ENCODE measurements around the gene AFF3.
"Not testable (repeated sequence)": the region's sequence is repeated elsewhere in the genome, so short reads cannot be mapped to it uniquely, and the experiment has no call there.

Gene AFF3

GRCh38 chr2:99754210-99754609 is 388.2 kb downstream of the AFF3 start:
- DNase-seq (ENCODE audit: insufficient read length, low spot score) (no peak), FAIRE-seq (peak; percentile 70)
- no peak for TF ChIP-seq POLR2A (IDR thresholded peaks at IDR 0.05; ENCODE audit: low read depth, low read length)

GRCh38 chr2:99753505-99753904 is 388.9 kb downstream of the AFF3 start:
- FAIRE-seq (no peak), DNase-seq (ENCODE audit: insufficient read length, low spot score) (no peak)
- no peak for TF ChIP-seq POLR2A (IDR thresholded peaks at IDR 0.05; ENCODE audit: low read depth, low read length)

GRCh38 chr2:99748344-99748743 is 394.0 kb downstream of the AFF3 start:
- FAIRE-seq (peak; percentile 82), DNase-seq (ENCODE audit: insufficient read length, low spot score) (no peak)
- TF ChIP-seq POLR2A (IDR thresholded peaks at IDR 0.05; ENCODE audit: low read depth, low read length): no peak

- TF ChIP-seq POLR2A (IDR thresholded peaks at IDR 0.05; ENCODE audit: low read depth, low read length): no peak
- DNase-seq (ENCODE audit: insufficient read length, low spot score) (no peak), FAIRE-seq (peak; percentile 11)
These were observed 394.5 kb downstream of the AFF3 start for GRCh38 chr2:99747842-99748241.

- no peak for DNase-seq (ENCODE audit: insufficient read length, low spot score)
- no peak for TF ChIP-seq POLR2A (IDR thresholded peaks at IDR 0.05; ENCODE audit: low read depth, low read length)
- no peak for FAIRE-seq
These were observed 399.2 kb downstream of the AFF3 start for GRCh38 chr2:99743146-99743545.

GRCh38 chr2:99737537-99737936 is 404.9 kb downstream of the AFF3 start:
- no peak for FAIRE-seq
- DNase-seq (ENCODE audit: insufficient read length, low spot score): no peak
- no peak for TF ChIP-seq POLR2A (IDR thresholded peaks at IDR 0.05; ENCODE audit: low read depth, low read length)

GRCh38 chr2:99735753-99736152 is 406.6 kb downstream of the AFF3 start:
- no peak for FAIRE-seq
- DNase-seq (ENCODE audit: insufficient read length, low spot score): no peak
- TF ChIP-seq POLR2A (IDR thresholded peaks at IDR 0.05; ENCODE audit: low read depth, low read length): no peak

GRCh38 chr2:99735314-99735713 is 407.1 kb downstream of the AFF3 start:
- DNase-seq (ENCODE audit: insufficient read length, low spot score); FAIRE-seq: not testable (repeated sequence)

GRCh38 chr2:99734236-99734635 is 408.2 kb downstream of the AFF3 start:
- TF ChIP-seq POLR2A (IDR thresholded peaks at IDR 0.05; ENCODE audit: low read depth, low read length): no peak
- DNase-seq (ENCODE audit: insufficient read length, low spot score): no peak
- no peak for FAIRE-seq

- no peak for TF ChIP-seq POLR2A (IDR thresholded peaks at IDR 0.05; ENCODE audit: low read depth, low read length)
- DNase-seq (ENCODE audit: insufficient read length, low spot score): no peak
- peak; percentile 73 for FAIRE-seq
These were observed 413.0 kb downstream of the AFF3 start for GRCh38 chr2:99729104-99730025.

- DNase-seq (ENCODE audit: insufficient read length, low spot score): no peak
- FAIRE-seq: no peak
- TF ChIP-seq POLR2A (IDR thresholded peaks at IDR 0.05; ENCODE audit: low read depth, low read length): no peak
These were observed 414.2 kb downstream of the AFF3 start for GRCh38 chr2:99728166-99728565.

GRCh38 chr2:99727199-99727598 is 415.2 kb downstream of the AFF3 start:
- no peak for FAIRE-seq
- TF ChIP-seq POLR2A (IDR thresholded peaks at IDR 0.05; ENCODE audit: low read depth, low read length): no peak
- DNase-seq (ENCODE audit: insufficient read length, low spot score): no peak

- TF ChIP-seq POLR2A (IDR thresholded peaks at IDR 0.05; ENCODE audit: low read depth, low read length): no peak
- FAIRE-seq: no peak
- DNase-seq (ENCODE audit: insufficient read length, low spot score): no peak
These were observed 415.7 kb downstream of the AFF3 start for GRCh38 chr2:99726691-99727090.

- DNase-seq (ENCODE audit: insufficient read length, low spot score) (no peak), FAIRE-seq (no peak)
- no peak for TF ChIP-seq POLR2A (IDR thresholded peaks at IDR 0.05; ENCODE audit: low read depth, low read length)
These were observed 416.6 kb downstream of the AFF3 start for GRCh38 chr2:99725820-99726219.

- TF ChIP-seq POLR2A (IDR thresholded peaks at IDR 0.05; ENCODE audit: low read depth, low read length): no peak
- FAIRE-seq (no peak), DNase-seq (ENCODE audit: insufficient read length, low spot score) (no peak)
These were observed 419.9 kb downstream of the AFF3 start for GRCh38 chr2:99722476-99722875.
